GM12878 (cell line): ENCODE measurements around the gene FGD3.

ENCODE experiments used
- BCL3 ChIP-seq: IDR thresholded peaks from 2 replicates; pipeline ENCODE4 v1.6.1; 2011; ENCODE audit warnings: borderline replicate concordance, low read depth, mild to moderate bottlenecking, moderate library complexity, low read length; ENCODE audit not compliant: insufficient read depth, poor library complexity, severe bottlenecking
- CEBPZ ChIP-seq: fragments of 150-350 bp; IDR thresholded peaks from 2 replicates; pipeline ENCODE4 v1.6.1; 2016; ENCODE audit warnings: low read depth, low read length
- CHD1 ChIP-seq: IDR thresholded peaks from 2 replicates; pipeline ENCODE4 v1.6.1; 2012; ENCODE audit warnings: low read depth, low read length, improper control_type of control experiment
- CTCF ChIP-seq, 3 experiments: IDR thresholded peaks in 2 of 3; conservative IDR thresholded peaks in 1 of 3; 2 replicates each; pipeline ENCODE4 v1.5.1; 2011; ENCODE audit warnings: low read depth in 3 of 3, low read length in 3 of 3, mild to moderate bottlenecking in 3 of 3, control low read depth in 2 of 3, moderate library complexity in 2 of 3, inconsistent platforms in 1 of 3, mixed read lengths in 1 of 3; ENCODE audit not compliant: control insufficient read depth in 2 of 3, insufficient read depth in 1 of 3; ENCODE audit errors: extremely low read depth in 1 of 3
- GATAD2B ChIP-seq: fragments of 450-650 bp; conservative IDR thresholded peaks from 2 replicates; pipeline ENCODE4 v1.6.1; 2017; ENCODE audit warnings: low read depth, mild to moderate bottlenecking, moderate library complexity
- IRF4 ChIP-seq: IDR thresholded peaks from 2 replicates; pipeline ENCODE4 v1.6.1; 2011; ENCODE audit warnings: low read depth, low read length
- NBN ChIP-seq: fragments of 450-650 bp; IDR thresholded peaks from 2 replicates; pipeline ENCODE4 v1.6.1; 2016
- NFIC ChIP-seq: IDR thresholded peaks from 2 replicates; pipeline ENCODE4 v1.6.1; 2012; ENCODE audit warnings: low read depth, mild to moderate bottlenecking, inconsistent platforms, low read length, moderate library complexity
- POLR2A ChIP-seq: IDR thresholded peaks from 2 replicates; pipeline ENCODE4 v1.6.1; 2011; ENCODE audit warnings: low read depth, mild to moderate bottlenecking, low read length
- POLR2AphosphoS5 ChIP-seq: IDR thresholded peaks from 2 replicates; pipeline ENCODE4 v1.6.1; 2011; ENCODE audit warnings: mild to moderate bottlenecking, low read length, inconsistent platforms
- RBBP5 ChIP-seq: fragments of 200-600 bp; sonication (generic); conservative IDR thresholded peaks from 2 replicates; pipeline ENCODE4 v1.6.1; 2016
- SIX5 ChIP-seq: IDR thresholded peaks from 2 replicates; pipeline ENCODE4 v1.6.1; 2011; ENCODE audit warnings: mild to moderate bottlenecking, low read depth, low read length, moderate library complexity; ENCODE audit not compliant: severe bottlenecking
- TARDBP ChIP-seq: IDR thresholded peaks from 2 replicates; pipeline ENCODE4 v1.6.1; 2016; ENCODE audit warnings: borderline replicate concordance
- TCF3 ChIP-seq: IDR thresholded peaks from 2 replicates; pipeline ENCODE4 v1.6.1; 2012; ENCODE audit warnings: low read depth, mild to moderate bottlenecking, low read length, borderline replicate concordance; ENCODE audit not compliant: insufficient read depth

GRCh38 chr9:93002700-93003099 is 55.4 kb downstream of the FGD3 start:
- TF ChIP-seq NBN (no peak), IRF4 (no peak), POLR2A (no peak), SIX5 (no peak), CHD1 (no peak), CTCF (IDR thresholded peaks at IDR 0.05 in 2 of 3, conservative IDR thresholded peaks at IDR 0.05 in 1 of 3; ENCODE audit: control insufficient read depth in 2 of 3, extremely low read depth in 1 of 3, insufficient read depth in 1 of 3, low read depth in 3 of 3, low read length in 3 of 3) (no peak), GATAD2B (no peak), NFIC (no peak), POLR2AphosphoS5 (no peak), TCF3 (no peak), TARDBP (no peak), RBBP5 (no peak), BCL3 (no peak), CEBPZ (no peak)
